ENCODE results near the gene RCBTB2.

DNA sequence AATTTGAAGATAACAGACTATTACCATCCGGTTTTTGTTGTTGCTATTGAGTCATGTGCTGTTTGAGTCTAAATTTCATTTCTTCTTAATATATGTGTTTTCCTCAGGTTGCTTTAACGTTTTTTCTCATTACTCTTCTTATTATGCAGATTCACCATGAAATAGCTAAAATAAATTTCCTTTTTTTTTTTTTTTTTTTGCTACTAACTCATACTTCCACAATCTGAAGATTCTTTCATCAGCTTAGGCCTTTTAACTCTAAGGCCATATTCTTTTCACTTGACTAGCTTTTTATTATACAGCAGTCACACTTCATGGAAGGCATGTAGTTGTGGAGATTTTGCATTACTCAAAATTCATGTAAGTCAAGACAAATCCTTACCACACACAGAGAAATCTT is 23.9 kb upstream of the RCBTB2 start:
- TF ChIP-seq TAF1 (IDR thresholded peaks at IDR 0.05; ENCODE audit: borderline replicate concordance, low read depth, low read length): no peak
- no peak for TF ChIP-seq POLR2A (IDR thresholded peaks at IDR 0.05; ENCODE audit: low read depth, low read length)
- no peak for TF ChIP-seq POLR2AphosphoS5 (IDR thresholded peaks at IDR 0.05; ENCODE audit: low read depth, low read length)

All from GM12892 (cell line).